ENCODE data around the gene SCN1A. TPM values are rescaled to one million over a fixed set of nuclear protein-coding genes. Genes with fewer than 3 reads are reported as not detected.

Gene SCN1A
- polyA plus RNA-seq, 1 donor (not counting 4 experiments of a cell fraction or from before 2014, with no cell fraction given) = not detected

GRCh38 chr2:166135152-166135848 is 7.5 kb upstream of the SCN1A start:
- FAIRE-seq (no peak), DNase-seq (ENCODE audit: low read depth, low spot score) (no peak)
- Histone ChIP-seq H3K27ac (ENCODE audit: control insufficient read depth, insufficient read depth, low read length) (no peak overlapping the region), H3K4me1 (ENCODE audit: control insufficient read depth, extremely low read depth, insufficient read depth, low read length) (no peaks in the 10 kb centered on the region), H3K9me1 (ENCODE audit: control insufficient read depth, extremely low read depth, insufficient read depth, low read length) (no peaks in the 10 kb centered on the region), H2AFZ (ENCODE audit: control insufficient read depth, low read length) (no peak overlapping the region), H4K20me1 (ENCODE audit: control insufficient read depth, extremely low read depth, insufficient read depth, low read length) (no peaks in the 10 kb centered on the region), H3K9ac (ENCODE audit: control insufficient read depth, extremely low read depth, insufficient read depth, low read length) (no peak overlapping the region), H3K36me3 (ENCODE audit: control insufficient read depth in 2 of 2, extremely low read depth in 1 of 2, insufficient read depth in 2 of 2, low read length in 2 of 2) (no peaks in the 10 kb centered on the region), H3K27me3 (ENCODE audit: control insufficient read depth, extremely low read depth, insufficient read depth, low read length) (no peaks in the 10 kb centered on the region), H3K9me3 (ENCODE audit: control insufficient read depth, low read depth, low read length) (no peaks in the 10 kb centered on the region), H3K79me2 (ENCODE audit: control insufficient read depth, insufficient read depth, low read length) (no peaks in the 10 kb centered on the region), H3K4me3 (ENCODE audit: control insufficient read depth in 2 of 3, extremely low read depth in 1 of 3, insufficient read depth in 2 of 3, low read depth in 1 of 3, low read length in 3 of 3) (no peak overlapping the region), H3K4me2 (ENCODE audit: control insufficient read depth, extremely low read depth, insufficient read depth, low read depth, low read length) (no peak overlapping the region)
- dilution Hi-C loops (cut with MboI; ENCODE audit: extremely low pct_ligation_motif_present, low sequenced_read_pairs) = no loop called here
- TF ChIP-seq EZH2 (IDR thresholded peaks at IDR 0.05; ENCODE audit: low read length) = no peak
- no peak for TF ChIP-seq CTCF (optimal IDR thresholded peaks at IDR 0.05 in 1 of 3, IDR thresholded peaks at IDR 0.05 in 1 of 3, conservative IDR thresholded peaks at IDR 0.05 in 1 of 3; ENCODE audit: extremely low read depth in 1 of 3, insufficient read depth in 2 of 3, low read length in 3 of 3)

- Histone ChIP-seq H3K4me3 (ENCODE audit: control insufficient read depth in 2 of 3, extremely low read depth in 1 of 3, insufficient read depth in 2 of 3, low read depth in 1 of 3, low read length in 3 of 3) (no peak overlapping the region), H3K36me3 (ENCODE audit: control insufficient read depth in 2 of 2, extremely low read depth in 1 of 2, insufficient read depth in 2 of 2, low read length in 2 of 2) (no peaks in the 10 kb centered on the region), H2AFZ (ENCODE audit: control insufficient read depth, low read length) (no peak overlapping the region), H3K4me2 (ENCODE audit: control insufficient read depth, extremely low read depth, insufficient read depth, low read depth, low read length) (no peak overlapping the region), H3K27me3 (ENCODE audit: control insufficient read depth, extremely low read depth, insufficient read depth, low read length) (no peaks in the 10 kb centered on the region), H3K9ac (ENCODE audit: control insufficient read depth, extremely low read depth, insufficient read depth, low read length) (no peak overlapping the region), H3K9me1 (ENCODE audit: control insufficient read depth, extremely low read depth, insufficient read depth, low read length) (no peaks in the 10 kb centered on the region), H3K9me3 (ENCODE audit: control insufficient read depth, low read depth, low read length) (no peaks in the 10 kb centered on the region), H4K20me1 (ENCODE audit: control insufficient read depth, extremely low read depth, insufficient read depth, low read length) (no peaks in the 10 kb centered on the region), H3K27ac (ENCODE audit: control insufficient read depth, insufficient read depth, low read length) (no peak overlapping the region), H3K4me1 (ENCODE audit: control insufficient read depth, extremely low read depth, insufficient read depth, low read length) (no peaks in the 10 kb centered on the region), H3K79me2 (ENCODE audit: control insufficient read depth, insufficient read depth, low read length) (no peaks in the 10 kb centered on the region)
- FAIRE-seq (no peak), DNase-seq (ENCODE audit: low read depth, low spot score) (no peak)
- dilution Hi-C loops (cut with MboI; ENCODE audit: extremely low pct_ligation_motif_present, low sequenced_read_pairs) = no loop called here
- TF ChIP-seq CTCF (optimal IDR thresholded peaks at IDR 0.05 in 1 of 3, IDR thresholded peaks at IDR 0.05 in 1 of 3, conservative IDR thresholded peaks at IDR 0.05 in 1 of 3; ENCODE audit: extremely low read depth in 1 of 3, insufficient read depth in 2 of 3, low read length in 3 of 3) (no peak), EZH2 (IDR thresholded peaks at IDR 0.05; ENCODE audit: low read length) (no peak)
Measured at GRCh38 chr2:166134252-166135151, 6.7 kb upstream of the SCN1A start.
